SU-DHL-6 (cell line): ENCODE data around the gene WNT8A.

Source experiments
- EZH2phosphoT487 ChIP-seq: fragments of 200-600 bp; sonication (generic), shearing (Covaris generic); conservative IDR thresholded peaks from 2 replicates; pipeline ENCODE4 v1.6.1; 2018; ENCODE audit warnings: mild to moderate bottlenecking, antibody characterized with exemption, low read length, moderate library complexity, mixed read lengths
- TF ChIP-seq, protein P1 (sequence below): fragments of 200-600 bp; sonication (generic); IDR thresholded peaks from one replicate; pipeline ENCODE4 v1.5.1; 2017; ENCODE audit warnings: antibody characterized with exemption, mild to moderate bottlenecking, low read length, moderate library complexity; ENCODE audit not compliant: insufficient read depth, poor library complexity, severe bottlenecking

DNA sequence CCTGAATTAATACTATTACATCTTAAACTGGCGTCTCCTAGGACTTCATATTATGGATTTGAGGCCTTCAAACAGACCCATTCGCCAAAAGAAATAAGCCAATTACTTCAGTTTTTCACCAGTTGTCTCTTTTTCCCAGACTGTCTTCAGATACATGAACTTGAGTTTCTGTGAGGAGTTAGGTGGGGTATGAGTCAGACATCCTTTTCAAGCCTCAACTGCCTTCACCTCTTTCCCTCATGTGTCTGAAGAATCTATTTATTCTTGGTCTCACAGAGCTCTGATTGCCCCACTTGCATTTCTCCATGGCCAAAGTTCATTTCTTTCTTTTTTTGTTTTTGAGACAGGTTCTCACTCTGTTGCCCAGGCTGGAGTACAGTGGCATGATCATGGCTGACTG, 12.5 kb downstream of the WNT8A start:
- TF ChIP-seq, protein P1, sequence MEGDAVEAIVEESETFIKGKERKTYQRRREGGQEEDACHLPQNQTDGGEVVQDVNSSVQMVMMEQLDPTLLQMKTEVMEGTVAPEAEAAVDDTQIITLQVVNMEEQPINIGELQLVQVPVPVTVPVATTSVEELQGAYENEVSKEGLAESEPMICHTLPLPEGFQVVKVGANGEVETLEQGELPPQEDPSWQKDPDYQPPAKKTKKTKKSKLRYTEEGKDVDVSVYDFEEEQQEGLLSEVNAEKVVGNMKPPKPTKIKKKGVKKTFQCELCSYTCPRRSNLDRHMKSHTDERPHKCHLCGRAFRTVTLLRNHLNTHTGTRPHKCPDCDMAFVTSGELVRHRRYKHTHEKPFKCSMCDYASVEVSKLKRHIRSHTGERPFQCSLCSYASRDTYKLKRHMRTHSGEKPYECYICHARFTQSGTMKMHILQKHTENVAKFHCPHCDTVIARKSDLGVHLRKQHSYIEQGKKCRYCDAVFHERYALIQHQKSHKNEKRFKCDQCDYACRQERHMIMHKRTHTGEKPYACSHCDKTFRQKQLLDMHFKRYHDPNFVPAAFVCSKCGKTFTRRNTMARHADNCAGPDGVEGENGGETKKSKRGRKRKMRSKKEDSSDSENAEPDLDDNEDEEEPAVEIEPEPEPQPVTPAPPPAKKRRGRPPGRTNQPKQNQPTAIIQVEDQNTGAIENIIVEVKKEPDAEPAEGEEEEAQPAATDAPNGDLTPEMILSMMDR, result no peak
- no peak for TF ChIP-seq EZH2phosphoT487
